ENCODE results near the gene ZDHHC9. TPM values are rescaled to one million over a fixed set of nuclear protein-coding genes. Genes with fewer than 3 reads are reported as not detected.
"Not testable (repeated sequence)": the region's sequence is repeated elsewhere in the genome, so short reads cannot be mapped to it uniquely, and the experiment has no call there.

The ZDHHC9 gene
- total RNA-seq, 4 donors from 2014 or later: 4.2 to 19.7 (median 13.1) TPM

GRCh38 chrX:129872524-129872923, 28.8 kb upstream of the ZDHHC9 start:
- TF ChIP-seq POLR2A (IDR thresholded peaks at IDR 0.05; ENCODE audit: low read depth) (no peak), CTCF (IDR thresholded peaks at IDR 0.05) (no peak), POLR2AphosphoS5 (IDR thresholded peaks at IDR 0.05) (no peak), EP300 (IDR thresholded peaks at IDR 0.05) (no peak)
- intact Hi-C loops (cut with DNase I): no loop called here
- DNase-seq (ENCODE audit: extremely low spot score): no peak
- no peaks in the 10 kb centered on the region for H3K27me3 ChIP-seq
- no peaks in the 10 kb centered on the region for H3K36me3 ChIP-seq
- no peak overlapping the region for H3K4me3 ChIP-seq
- no peak overlapping the region for H3K27ac ChIP-seq (replicated peaks in 1 of 4)
- no peaks in the 10 kb centered on the region for H3K9me3 ChIP-seq
- no peaks in the 10 kb centered on the region for H3K4me1 ChIP-seq
- WGBS: 78% methylated on average over 2 of the region's 2 CpGs

GRCh38 chrX:129866321-129866720, 22.6 kb upstream of the ZDHHC9 start:
- H3K36me3 ChIP-seq; H3K9me3 ChIP-seq; H3K27me3 ChIP-seq; H3K4me1 ChIP-seq; H3K4me3 ChIP-seq; DNase-seq (ENCODE audit: extremely low spot score); H3K27ac ChIP-seq (replicated peaks in 1 of 4); intact Hi-C loops (cut with DNase I): not testable (repeated sequence)
- WGBS: 54% methylated on average over 3 of the region's 3 CpGs

DNA sequence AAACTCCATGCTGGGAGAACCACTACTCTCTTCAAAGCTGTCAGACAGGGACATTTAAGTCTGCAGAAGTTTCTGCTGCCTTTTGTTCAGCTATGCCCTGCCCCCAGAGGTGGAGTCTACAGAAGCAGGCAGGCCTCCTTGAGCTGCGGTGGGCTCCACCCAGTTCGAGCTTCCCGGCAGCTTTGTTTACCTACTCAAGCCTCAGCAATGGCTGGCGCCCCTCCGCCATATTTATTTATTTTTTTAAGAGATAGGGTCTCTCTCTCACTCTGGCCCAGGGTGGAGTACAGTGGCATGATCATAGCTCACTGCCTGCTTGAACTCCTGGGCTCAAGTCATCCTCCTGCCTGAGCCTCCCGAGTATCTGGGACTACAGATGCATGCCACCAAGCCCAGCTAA, 15.4 kb upstream of the ZDHHC9 start:
- H3K4me3 ChIP-seq; H3K9me3 ChIP-seq; H3K4me1 ChIP-seq; H3K36me3 ChIP-seq; H3K27ac ChIP-seq (replicated peaks in 1 of 4); DNase-seq (ENCODE audit: extremely low spot score); intact Hi-C loops (cut with DNase I); H3K27me3 ChIP-seq: not testable (repeated sequence)
- 50% methylated on average over 5 of the region's 6 CpGs for WGBS

DNA sequence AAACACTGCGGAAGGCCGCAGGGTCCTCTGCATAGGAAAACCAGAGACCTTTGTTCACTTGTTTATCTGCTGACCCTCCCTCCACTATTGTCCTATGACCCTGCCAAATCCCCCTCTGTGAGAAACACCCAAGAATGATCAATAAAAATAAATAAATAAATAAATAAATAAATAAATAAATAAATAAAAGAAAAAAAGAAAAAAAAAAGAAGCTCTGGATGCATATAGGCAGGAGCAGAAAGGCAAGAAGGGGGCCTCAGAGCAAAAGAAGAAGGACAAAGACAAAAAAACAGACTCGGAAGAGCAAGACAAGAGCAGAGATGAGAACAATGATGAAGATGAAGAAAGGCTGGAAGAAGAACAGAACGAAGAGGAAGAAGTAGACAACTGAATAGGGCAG, 8.1 kb upstream of the ZDHHC9 start:
- intact Hi-C loops (cut with DNase I); DNase-seq (ENCODE audit: extremely low spot score): not testable (repeated sequence)
- 72% methylated on average over 2 of the region's 4 CpGs for WGBS

DNA sequence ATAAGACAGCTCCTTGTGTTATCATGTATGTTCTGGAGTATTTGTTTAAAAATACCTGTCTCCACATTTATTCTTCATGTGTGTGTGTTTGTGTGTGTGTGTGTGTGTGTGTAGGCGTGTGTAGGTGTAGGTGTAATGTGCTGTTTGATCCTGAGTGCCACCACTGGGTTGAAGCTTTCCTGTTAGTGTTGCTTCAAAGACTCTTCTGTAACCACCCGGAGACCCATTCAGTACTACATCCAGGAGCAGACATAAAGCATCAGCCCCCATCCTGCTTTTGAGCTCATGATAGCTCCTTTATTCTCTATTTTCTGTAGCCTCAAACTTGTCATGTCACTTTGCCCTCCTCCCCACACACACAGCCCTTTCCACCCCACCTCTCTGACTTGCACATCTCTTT, 3.0 kb upstream of the ZDHHC9 start:
- Histone ChIP-seq H3K36me3 (peaks cover 0 to under 1% (median 0%) of the 10 kb centered on the region in 4 donors), H3K27me3 (no peaks in the 10 kb centered on the region), H3K4me1 (peaks cover 0 to 15% (median 11%) of the 10 kb centered on the region in 4 donors), H3K27ac (replicated peaks in 1 of 4) (no peak overlapping the region), H3K4me3 (no peak overlapping the region), H3K9me3 (no peaks in the 10 kb centered on the region)
- intact Hi-C loops (cut with DNase I): loop anchor here (10.0 kb wide), 1 partner anchor 218 kb away; no protein-coding TSS in a partner anchor
- TF ChIP-seq POLR2AphosphoS5 (IDR thresholded peaks at IDR 0.05): no peak
- no peak for TF ChIP-seq EP300 (IDR thresholded peaks at IDR 0.05)
- TF ChIP-seq CTCF (IDR thresholded peaks at IDR 0.05): no peak
- TF ChIP-seq POLR2A (IDR thresholded peaks at IDR 0.05; ENCODE audit: low read depth): no peak
- no peak for DNase-seq (ENCODE audit: extremely low spot score)
- WGBS: 69% methylated on average over 2 of the region's 2 CpGs

More for the DNA sequence above, 8.1 kb upstream of the ZDHHC9 start:
- not testable (repeated sequence) for H3K27me3 ChIP-seq; H3K27ac ChIP-seq (replicated peaks in 1 of 4); H3K9me3 ChIP-seq; H3K4me1 ChIP-seq; H3K4me3 ChIP-seq; H3K36me3 ChIP-seq

GRCh38 chrX:129845616-129846190, 2.0 kb upstream of the ZDHHC9 start:
- no peak overlapping the region for H3K4me3 ChIP-seq
- H3K4me1 ChIP-seq: peaks cover 0 to 15% (median 11%) of the 10 kb centered on the region in 4 donors
- no peak overlapping the region for H3K27ac ChIP-seq (replicated peaks in 1 of 4)
- H3K9me3 ChIP-seq: no peaks in the 10 kb centered on the region
- intact Hi-C loops (cut with DNase I): loop anchor here (10.0 kb wide), 1 partner anchor 219 kb away; no protein-coding TSS in a partner anchor
- 63% methylated on average over 4 of the region's 4 CpGs for WGBS
- TF ChIP-seq CTCF (IDR thresholded peaks at IDR 0.05): no peak
- no peak for TF ChIP-seq POLR2A (IDR thresholded peaks at IDR 0.05; ENCODE audit: low read depth)
- no peak for TF ChIP-seq EP300 (IDR thresholded peaks at IDR 0.05)
- no peak for TF ChIP-seq POLR2AphosphoS5 (IDR thresholded peaks at IDR 0.05)
- no peaks in the 10 kb centered on the region for H3K27me3 ChIP-seq
- H3K36me3 ChIP-seq: peaks cover 0 to 10% (median 5%) of the 10 kb centered on the region in 4 donors
- DNase-seq (ENCODE audit: extremely low spot score): no peak

Data from esophagus muscularis mucosa (tissue), 4 donors.